Neural cell (in vitro differentiated cells): ENCODE measurements around the gene LDLR.

Experiments
- EP300 ChIP-seq: fragments of 450-650 bp; conservative IDR thresholded peaks from 2 replicates; pipeline ENCODE4 v1.6.1; 2014; ENCODE audit warnings: antibody characterized with exemption, mild to moderate bottlenecking, moderate library complexity; ENCODE audit not compliant: poor library complexity, severe bottlenecking
- EZH2 ChIP-seq: fragments of 200-600, 300-800 bp; shearing (Covaris generic), sonication (generic); IDR thresholded peaks from 2 replicates; pipeline ENCODE4 v1.6.1; 2014; ENCODE audit warnings: antibody characterized with exemption, low read length, borderline replicate concordance, mild to moderate bottlenecking; ENCODE audit not compliant: insufficient read depth, poor library complexity, severe bottlenecking
- MXI1 ChIP-seq: fragments of 450-650 bp; conservative IDR thresholded peaks from 2 replicates; pipeline ENCODE4 v1.6.1; 2014; ENCODE audit warnings: antibody characterized with exemption, mild to moderate bottlenecking; ENCODE audit not compliant: poor library complexity, severe bottlenecking
- POLR2AphosphoS5 ChIP-seq: IDR thresholded peaks from 2 replicates; pipeline ENCODE4 v1.6.1; 2012
- RAD21 ChIP-seq: fragments of 450-650 bp; conservative IDR thresholded peaks from 2 replicates; pipeline ENCODE4 v1.6.1; 2014; ENCODE audit warnings: antibody characterized with exemption, mild to moderate bottlenecking, moderate library complexity
- SMC3 ChIP-seq: fragments of 450-650 bp; conservative IDR thresholded peaks from 2 replicates; pipeline ENCODE4 v1.6.1; 2014; ENCODE audit warnings: antibody characterized with exemption, mild to moderate bottlenecking, moderate library complexity; ENCODE audit not compliant: poor library complexity
- TAF1 ChIP-seq: IDR thresholded peaks from 2 replicates; pipeline ENCODE4 v1.6.1; 2012; ENCODE audit warnings: low read depth
- TF ChIP-seq, protein P1 (sequence below): fragments of 450-650 bp; IDR thresholded peaks from 2 replicates; pipeline ENCODE4 v1.5.1; 2014; ENCODE audit warnings: antibody characterized with exemption, mild to moderate bottlenecking, moderate library complexity; ENCODE audit not compliant: poor library complexity, severe bottlenecking
- TF ChIP-seq, protein P2 (sequence below): IDR thresholded peaks from 2 replicates; pipeline ENCODE4 v1.6.1; 2012; ENCODE audit warnings: borderline replicate concordance

DNA sequence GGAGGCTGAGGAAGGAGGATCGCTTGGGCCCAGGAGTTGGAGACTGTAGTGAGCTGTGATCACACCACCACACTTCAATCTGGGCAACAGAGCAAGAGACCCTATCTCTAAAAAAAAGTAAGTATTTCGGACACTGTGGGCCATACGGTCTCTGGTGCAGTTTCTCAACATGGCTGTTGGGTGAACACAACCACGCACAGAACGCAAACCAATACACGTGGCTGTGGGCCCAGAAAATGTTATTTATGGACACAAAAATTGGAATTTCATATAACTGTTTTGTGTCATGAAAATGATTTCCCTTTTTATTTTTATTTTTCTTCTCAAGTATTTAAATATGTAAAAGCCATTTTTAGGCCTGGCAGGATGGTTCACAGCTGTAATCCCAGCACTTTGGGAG, 19.5 kb downstream of the LDLR start:
- TF ChIP-seq, protein P1, sequence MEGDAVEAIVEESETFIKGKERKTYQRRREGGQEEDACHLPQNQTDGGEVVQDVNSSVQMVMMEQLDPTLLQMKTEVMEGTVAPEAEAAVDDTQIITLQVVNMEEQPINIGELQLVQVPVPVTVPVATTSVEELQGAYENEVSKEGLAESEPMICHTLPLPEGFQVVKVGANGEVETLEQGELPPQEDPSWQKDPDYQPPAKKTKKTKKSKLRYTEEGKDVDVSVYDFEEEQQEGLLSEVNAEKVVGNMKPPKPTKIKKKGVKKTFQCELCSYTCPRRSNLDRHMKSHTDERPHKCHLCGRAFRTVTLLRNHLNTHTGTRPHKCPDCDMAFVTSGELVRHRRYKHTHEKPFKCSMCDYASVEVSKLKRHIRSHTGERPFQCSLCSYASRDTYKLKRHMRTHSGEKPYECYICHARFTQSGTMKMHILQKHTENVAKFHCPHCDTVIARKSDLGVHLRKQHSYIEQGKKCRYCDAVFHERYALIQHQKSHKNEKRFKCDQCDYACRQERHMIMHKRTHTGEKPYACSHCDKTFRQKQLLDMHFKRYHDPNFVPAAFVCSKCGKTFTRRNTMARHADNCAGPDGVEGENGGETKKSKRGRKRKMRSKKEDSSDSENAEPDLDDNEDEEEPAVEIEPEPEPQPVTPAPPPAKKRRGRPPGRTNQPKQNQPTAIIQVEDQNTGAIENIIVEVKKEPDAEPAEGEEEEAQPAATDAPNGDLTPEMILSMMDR, result no peak
- TF ChIP-seq POLR2AphosphoS5 (no peak), TAF1 (no peak), EP300 (no peak), RAD21 (no peak), EZH2 (no peak), SMC3 (no peak), MXI1 (no peak)
- TF ChIP-seq, protein P2, sequence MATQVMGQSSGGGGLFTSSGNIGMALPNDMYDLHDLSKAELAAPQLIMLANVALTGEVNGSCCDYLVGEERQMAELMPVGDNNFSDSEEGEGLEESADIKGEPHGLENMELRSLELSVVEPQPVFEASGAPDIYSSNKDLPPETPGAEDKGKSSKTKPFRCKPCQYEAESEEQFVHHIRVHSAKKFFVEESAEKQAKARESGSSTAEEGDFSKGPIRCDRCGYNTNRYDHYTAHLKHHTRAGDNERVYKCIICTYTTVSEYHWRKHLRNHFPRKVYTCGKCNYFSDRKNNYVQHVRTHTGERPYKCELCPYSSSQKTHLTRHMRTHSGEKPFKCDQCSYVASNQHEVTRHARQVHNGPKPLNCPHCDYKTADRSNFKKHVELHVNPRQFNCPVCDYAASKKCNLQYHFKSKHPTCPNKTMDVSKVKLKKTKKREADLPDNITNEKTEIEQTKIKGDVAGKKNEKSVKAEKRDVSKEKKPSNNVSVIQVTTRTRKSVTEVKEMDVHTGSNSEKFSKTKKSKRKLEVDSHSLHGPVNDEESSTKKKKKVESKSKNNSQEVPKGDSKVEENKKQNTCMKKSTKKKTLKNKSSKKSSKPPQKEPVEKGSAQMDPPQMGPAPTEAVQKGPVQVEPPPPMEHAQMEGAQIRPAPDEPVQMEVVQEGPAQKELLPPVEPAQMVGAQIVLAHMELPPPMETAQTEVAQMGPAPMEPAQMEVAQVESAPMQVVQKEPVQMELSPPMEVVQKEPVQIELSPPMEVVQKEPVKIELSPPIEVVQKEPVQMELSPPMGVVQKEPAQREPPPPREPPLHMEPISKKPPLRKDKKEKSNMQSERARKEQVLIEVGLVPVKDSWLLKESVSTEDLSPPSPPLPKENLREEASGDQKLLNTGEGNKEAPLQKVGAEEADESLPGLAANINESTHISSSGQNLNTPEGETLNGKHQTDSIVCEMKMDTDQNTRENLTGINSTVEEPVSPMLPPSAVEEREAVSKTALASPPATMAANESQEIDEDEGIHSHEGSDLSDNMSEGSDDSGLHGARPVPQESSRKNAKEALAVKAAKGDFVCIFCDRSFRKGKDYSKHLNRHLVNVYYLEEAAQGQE, result no peak
